Midbrain (tissue), 1 donor: ENCODE measurements around the gene IL36RN.

Experiments
- DNase-seq: peaks from one replicate; lab custom pipeline; 2025; lab: John Stamatoyannopoulos, UW

IL36RN gene

DNA sequence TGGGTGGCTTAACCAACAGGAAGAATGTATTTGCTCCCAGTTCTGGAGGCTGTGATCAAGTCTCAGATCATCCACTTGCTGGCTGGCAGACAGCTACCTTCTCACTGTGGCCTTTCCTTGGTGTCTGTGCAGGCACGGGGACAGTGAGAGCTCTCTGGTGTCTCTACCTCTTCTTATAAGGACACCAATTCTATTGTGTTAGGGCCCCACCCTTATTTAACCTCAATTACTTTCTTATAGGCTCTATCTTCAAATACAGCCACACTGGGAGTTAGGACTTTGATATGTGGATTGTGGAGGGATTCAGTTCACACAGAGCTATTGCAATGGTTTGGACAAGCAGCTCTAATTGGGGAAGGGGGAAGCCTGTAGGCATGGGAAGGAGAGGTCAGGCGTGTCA lies 43.1 kb downstream of the IL36RN start:
- no peak for DNase-seq

DNA sequence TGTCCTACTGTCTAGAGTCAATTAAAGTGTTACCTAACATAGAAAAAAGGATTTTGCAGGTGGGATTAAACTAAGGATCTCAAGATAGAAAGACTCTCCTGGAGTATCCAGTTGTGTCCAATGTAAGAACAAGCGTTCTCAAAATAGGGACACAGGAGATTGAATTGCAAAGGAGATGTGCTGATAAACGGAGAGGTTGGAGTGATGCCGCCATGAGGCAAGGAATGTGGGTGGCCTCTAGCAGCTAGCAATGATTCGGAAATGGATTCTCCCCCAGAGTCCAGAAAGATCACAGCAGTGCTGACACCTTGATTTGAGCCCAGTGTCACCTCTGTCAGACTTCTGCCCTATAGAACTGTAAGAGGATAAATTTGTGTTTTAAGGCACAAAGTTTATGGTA lies 44.3 kb downstream of the IL36RN start:
- DNase-seq = no peak

DNA sequence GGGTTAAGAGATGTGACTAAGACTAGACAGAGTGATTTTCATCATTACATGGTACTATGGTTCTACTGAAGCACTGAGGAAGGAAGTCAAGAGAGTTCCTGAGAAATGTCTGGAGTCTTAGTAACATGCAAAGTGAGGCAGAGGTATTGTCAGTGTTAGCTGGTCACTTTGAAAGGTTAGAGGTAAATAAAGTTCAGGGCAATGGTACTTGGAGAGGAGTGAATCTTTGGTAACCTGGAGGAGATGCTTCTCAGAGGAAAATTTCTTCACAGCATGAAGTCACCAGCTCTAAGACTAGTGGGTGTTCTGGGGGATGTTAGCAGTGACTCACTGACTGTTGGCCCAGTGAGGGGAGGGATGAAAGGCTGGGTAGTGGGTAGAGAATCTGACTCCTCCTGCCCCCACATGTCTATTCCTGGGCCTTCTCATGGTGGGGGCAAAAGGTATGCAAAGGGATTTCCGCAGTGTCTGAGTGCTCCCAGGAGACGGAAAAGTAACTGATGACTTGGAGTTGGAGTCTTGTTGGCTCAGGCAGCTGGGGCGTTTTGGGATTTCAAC lies 45.1 kb downstream of the IL36RN start:
- DNase-seq = no peak

DNA sequence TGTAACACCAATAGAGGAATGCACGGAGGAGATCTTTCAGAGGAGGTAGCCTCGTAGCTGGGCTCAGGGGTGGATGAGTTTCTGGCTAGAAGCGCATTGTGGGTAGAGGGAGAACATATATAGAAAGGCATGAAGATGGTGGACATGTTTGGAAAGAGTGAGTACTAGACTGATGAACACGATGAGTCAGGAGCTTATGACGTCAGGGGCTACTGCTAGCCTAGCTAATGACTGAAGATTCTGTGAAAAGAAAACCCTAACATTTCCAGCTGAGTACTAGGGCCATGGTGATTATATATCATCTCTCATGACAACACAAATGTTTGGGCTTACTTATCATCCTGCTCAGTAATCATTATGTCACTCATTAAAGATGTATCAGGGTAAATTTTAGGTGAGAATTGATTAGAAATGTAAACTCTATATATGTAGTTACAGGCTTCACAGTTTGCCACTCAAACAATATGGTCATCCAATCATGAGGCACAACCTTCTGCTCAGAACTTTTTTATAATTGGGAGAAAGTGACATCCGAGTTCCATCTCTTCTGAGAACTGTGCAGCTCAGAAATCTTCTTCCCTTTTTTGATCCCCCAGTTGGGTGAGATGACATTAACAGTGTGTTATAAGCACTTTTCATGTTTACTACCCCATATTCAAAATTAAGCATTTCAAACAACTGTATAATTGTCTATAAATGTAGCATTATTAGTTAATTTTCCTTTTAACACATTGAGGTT lies 46.2 kb downstream of the IL36RN start:
- no peak for DNase-seq

DNA sequence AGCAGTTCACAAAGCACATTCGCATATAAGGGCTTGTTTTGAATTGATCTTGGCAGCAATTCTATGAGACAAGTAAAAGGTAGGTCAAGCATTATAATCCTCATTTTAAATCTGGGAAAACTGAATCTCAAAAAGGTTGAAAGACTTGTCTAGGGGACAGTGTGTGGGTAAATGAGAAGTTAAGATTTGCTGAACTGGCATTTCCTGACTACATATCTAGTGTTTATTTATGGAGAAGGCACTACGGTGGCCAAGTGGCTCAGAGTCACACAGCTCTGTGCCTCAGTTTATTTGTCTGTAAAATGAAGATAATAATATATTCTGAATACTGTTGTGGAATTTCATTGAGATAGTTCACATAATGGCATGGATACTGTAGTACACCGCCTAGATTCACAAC lies 52.1 kb downstream of the IL36RN start:
- no peak for DNase-seq

DNA sequence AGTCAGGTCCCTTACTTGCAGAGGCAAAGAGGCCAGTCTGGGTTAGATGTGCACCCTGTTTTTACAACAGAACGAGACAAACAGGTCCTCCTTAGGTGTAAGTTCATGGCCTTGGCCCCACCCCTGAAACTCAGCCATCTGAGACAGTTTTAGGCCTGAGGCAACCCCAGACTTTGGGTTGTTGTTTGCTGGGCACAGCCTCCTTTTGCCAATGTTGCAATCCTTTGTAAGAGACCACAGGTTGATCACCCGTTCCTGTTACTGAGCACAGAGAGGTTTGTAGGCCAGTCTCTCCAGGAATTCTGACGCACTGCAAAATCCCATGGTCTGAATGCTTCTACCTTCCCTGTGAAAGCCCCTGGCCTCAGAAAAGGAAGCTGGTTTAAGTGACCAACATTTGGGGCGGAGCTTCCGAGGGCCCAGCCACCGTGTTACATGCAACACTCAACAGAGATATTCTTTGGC lies 52.9 kb downstream of the IL36RN start:
- no peak for DNase-seq

DNA sequence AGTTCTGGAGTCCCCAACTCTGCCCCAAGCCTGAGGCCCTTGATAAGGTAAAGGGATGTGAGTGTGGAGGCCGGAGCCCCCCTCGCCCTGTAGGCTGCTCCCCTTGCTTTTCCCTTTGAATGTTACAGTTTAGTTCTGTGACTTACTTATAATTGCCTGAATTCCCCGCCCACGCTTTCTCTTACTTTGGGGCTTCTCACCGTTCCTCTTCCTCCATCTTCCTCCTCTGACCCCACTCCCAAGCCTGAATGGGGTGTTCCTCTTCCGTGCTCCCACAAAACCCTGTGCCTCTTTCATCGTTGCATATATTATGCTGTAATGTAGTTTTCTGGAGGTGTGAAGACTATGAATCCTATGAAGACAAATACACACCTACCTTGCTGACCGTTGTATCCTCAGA lies 53.4 kb downstream of the IL36RN start:
- no peak for DNase-seq

DNA sequence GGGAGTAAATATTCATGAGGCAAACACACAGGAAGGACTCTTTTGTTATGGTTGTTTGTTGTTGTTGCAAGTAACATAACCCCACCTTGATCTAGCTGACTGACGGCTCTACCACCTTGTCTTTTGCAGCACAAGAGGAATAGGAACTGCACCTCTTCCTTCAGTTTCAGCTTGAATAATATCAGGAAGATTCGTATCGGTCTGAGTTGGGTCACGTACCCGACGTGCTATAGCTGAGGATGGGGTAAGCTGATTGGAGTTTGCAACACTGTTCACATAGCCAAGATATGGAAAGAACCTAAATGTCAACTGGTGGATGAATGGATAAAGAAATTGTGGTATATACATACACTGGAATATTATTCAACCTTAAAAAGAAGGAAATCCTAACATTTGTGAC lies 53.9 kb downstream of the IL36RN start:
- no peak for DNase-seq

DNA sequence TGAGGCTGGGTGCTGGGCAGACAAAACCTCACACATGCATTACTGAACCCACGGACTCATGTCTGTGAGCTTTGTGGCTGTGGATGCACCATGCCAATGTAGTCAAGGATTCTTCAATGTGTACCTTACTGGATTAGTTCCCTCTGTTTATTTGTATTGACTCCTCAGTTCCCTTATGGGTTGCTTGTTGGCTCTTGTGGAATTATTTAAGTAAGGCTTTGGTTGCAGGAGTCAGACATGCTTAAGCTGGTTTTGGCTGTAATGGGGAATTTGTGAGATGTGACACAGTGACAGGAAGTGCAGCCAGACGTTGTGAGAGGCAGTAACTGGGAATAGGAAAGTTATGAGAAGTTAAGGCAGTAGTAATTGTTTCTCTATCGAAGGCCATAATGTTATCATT lies 54.8 kb downstream of the IL36RN start:
- DNase-seq = no peak
